Left kidney (tissue), 2 donors: ENCODE measurements around the gene CLASP1. TPM values are rescaled to one million over a fixed set of nuclear protein-coding genes. Genes with fewer than 3 reads are reported as not detected.
"Not testable (repeated sequence)": the region's sequence is repeated elsewhere in the genome, so short reads cannot be mapped to it uniquely, and the experiment has no call there.

Experiments
- DNase-seq: peaks from one replicate; pipeline ENCODE4 v3.0.0-alpha.2; 2013
- polyA plus RNA-seq: library from polyadenylated mRNA; unstranded; fragments of 120-200 nt; gene quantifications from one replicate; pipeline ENCODE4 v1.2.1, GENCODE V29; 2013; ENCODE audit not compliant: insufficient read length

CLASP1 gene
- polyA plus RNA-seq, 1 donor, result 54.6 TPM

GRCh38 chr2:121475811-121476571, 173.3 kb downstream of the CLASP1 start:
- no peak for DNase-seq

DNA sequence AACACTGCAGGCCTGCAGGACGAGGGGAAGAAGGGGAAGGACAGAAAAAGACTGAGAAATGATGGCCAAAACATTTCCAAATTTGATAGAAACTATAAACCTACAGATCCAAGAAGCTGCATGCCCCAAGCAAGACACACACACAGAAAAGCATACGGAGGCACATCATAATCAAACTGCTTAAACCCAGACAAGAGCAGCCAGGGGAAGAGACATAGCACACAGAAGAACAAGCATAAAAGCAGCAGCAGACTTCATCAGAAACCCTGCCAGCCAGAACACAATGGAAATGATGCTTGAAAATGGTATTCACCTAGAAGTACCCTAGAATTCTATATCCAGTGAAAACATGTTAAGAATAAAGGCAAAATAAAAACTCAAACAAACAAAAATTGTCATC, 175.8 kb downstream of the CLASP1 start:
- no peak for DNase-seq

DNA sequence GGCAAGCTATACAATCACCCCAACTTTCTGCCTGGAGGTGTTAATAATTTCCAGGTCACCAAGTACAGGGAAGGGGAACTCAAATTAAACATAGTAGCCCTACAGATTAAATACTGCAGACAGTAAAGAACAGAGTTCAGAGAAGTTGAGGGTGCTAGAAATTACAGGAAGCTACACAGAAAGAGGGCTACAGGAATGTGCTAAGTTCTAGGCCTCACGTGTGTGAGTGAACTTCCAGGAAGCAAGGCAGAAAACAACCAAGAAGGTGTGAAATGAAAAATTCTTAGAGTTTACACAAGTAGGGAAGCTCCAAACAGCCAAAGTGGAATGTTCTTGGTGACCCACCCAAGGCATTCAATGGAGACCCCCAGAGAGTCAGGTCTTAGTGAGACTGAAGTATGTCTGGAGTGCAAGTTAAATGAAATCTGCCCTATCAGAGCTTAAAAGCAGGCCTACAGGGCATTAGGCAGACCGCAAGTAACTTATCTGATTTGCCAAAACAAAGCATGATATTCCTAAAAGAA, 176.7 kb downstream of the CLASP1 start:
- DNase-seq, result no peak

- no peak for DNase-seq
Observed at GRCh38 chr2:121471532-121472469, 177.5 kb downstream of the CLASP1 start.

DNA sequence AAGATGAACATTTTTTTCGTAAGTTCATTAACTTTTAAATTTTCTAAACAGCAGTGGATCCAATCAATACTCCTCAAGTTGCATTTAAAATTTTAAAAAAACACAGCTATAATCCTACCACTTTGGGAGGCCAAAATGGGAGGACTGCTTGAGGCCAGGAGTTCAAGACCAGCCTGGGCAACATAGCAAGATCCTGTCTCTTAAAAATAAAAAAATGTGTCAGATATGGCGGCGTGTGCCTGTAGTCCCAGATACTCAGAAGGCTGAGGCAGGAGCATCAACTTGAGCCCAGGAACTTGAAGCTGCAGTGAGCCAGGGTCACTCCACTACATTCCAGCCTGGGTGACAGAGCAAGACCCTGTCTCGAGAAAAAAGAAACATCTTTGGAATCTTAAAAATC, 178.3 kb downstream of the CLASP1 start:
- DNase-seq, result no peak

DNA sequence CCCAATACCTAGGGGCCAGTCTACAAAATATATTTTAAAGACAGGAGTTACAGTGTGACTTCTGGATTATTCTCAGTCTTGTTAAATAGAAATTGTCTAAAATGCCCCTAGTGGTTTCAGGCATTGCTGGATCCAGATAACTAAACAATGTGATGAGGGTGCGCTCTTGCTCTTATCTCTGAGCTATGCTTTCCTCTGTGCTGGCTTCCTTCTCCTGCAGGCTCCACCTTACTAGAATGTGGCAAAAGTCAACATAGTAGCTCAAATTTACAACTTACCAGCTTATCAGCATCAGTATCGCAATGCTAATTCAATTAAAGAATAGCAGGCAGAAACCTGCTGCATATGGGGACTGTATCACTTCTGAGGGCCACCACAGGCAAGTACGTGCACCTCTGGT, 179.9 kb downstream of the CLASP1 start:
- no peak for DNase-seq

DNA sequence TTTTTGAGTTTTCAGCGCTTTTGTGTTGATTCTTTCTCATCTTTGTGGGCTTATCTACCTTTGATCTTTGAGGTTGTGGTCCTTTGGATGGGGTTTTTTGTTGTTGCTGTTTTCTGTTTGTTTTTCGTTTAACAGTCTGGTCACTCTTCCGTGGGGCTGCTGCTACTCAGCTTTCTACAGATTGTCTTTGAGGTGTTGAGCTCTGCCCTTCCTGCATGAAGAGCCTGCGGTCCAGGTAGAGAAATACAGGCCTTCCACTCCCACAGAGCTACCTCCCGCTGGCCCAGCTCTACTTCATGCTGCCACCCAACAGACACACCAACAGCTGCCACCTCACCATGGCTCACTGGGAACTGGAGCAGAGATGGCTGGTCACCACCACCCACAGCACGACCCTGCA, 180.3 kb downstream of the CLASP1 start:
- DNase-seq, result no peak

DNA sequence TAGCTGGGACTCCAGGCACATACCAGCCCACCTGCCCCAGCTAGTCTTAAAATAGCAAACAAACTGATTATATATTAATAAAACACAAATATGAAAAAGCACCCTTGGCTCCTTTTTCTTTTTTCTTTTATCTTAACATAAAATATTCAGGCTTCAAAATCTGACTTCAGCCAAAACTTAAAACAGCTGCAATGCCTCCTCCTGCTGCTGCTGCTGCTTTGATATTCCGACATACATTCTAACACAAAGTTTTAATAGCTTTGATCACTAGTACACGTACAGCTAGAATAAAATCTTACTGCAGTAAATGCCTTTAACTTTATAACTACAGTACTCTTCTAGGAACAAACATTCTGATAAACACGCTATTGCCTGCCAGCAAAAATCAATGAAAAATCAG, 190.0 kb downstream of the CLASP1 start:
- no peak for DNase-seq

DNA sequence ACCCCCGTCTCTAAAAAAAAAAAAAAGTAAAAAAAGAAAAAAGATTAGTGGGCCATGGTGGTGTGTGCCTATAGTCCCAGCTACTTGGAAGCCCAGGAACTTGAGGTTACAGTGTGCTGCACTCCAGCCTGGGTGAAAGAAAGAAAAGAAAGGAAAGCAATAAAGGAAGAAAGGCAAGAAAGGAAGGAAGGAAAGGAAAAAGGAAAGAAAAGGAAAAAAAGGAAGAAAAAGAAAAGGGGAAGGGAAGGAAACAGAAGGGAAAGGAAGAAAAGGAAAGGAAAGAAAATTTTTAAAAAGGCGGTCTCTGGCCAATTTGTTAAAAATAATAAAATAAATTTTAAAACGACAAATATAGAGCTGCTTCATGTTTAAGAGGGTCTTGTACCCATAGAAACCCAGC, 192.9 kb downstream of the CLASP1 start:
- DNase-seq, result no peak

DNA sequence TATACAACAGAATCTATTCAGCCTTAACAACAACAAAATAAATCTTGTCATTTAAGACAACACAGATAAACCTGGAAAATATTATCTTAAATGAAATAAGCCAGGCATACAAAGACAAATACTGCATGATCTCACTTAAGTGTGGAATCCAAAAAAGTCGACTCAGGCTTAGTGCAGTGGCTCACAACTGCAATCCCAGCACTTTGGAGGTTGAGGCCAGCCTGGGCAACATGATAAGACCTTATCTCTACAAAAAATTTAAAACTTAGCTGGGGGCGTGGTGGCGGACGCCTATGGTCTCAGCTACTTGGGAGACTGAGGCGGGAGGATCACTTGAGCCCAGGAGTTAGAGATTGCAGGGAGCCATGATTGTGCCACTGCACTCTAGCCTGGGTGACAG, 193.8 kb downstream of the CLASP1 start:
- no peak for DNase-seq

- no peak for DNase-seq
Observed at GRCh38 chr2:121454549-121455090, 194.6 kb downstream of the CLASP1 start.

- DNase-seq, result no peak
Observed at GRCh38 chr2:121451398-121451797, 197.9 kb downstream of the CLASP1 start.

GRCh38 chr2:121450301-121450700, 199.0 kb downstream of the CLASP1 start:
- no peak for DNase-seq

DNA sequence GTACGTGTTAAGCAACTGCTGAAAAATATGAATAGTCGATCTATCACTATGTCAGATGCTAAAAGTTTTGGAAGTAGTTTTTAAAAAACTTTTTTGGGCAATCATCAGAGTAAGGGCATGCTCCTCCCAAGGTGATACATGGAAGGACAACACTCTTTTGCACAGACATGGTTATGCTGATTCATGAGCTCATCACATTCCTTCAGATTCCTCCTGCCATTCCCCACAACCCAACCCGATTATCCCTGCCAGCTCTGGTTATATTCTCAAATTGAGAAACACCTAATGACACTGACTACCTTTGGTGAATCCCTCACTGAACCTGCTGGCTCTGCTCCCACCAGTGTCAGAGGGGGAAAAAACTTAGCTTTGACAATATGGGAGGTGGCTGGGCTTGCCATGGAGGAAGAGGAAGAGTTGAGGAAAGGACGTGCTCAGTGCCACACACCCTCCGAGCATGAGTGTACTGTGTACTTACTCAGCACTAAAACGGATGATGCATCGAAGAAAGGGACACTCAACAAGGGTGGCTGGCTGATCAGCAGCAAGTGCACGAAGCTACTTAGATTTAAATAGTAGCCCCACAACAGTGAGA, 202.5 kb downstream of the CLASP1 start:
- DNase-seq, result no peak

DNA sequence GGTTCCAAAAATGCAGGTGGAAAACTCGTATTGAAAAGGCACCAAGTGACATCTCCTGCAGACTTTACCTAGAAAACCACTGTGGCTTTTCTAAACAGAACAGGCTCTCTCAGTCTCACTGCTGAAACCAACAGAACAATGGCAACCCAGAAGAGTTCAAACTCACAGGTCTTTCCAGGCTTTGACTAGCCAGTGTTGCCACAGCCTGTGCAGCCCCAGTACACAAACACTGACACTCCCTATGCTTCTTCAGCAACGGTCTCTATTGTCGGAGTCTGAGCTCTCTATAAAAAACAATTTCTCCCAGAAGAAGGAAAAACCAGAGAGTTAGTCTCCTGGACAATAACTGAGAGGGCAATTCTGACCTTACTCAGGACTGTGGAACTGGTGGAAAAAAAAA, 206.4 kb downstream of the CLASP1 start:
- no peak for DNase-seq

DNA sequence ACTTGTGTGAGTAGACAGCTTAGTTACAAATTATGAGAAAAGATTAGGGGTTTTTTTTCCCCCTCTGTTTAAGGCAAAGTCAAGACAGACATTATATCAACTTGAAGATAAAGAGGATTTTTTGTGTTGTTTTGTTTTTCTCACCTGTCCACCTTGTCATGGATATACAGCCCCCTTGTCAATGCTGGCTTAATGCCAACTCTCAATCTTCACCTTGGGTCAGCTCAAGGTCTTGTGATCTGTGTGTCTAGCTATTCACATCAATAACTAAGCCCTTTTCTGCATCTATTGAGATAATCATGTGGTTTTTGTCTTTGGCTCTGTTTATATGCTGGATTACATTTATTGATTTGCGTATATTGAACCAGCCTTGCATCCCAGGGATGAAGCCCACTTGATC, 211.0 kb downstream of the CLASP1 start:
- DNase-seq, result not testable (repeated sequence)

DNA sequence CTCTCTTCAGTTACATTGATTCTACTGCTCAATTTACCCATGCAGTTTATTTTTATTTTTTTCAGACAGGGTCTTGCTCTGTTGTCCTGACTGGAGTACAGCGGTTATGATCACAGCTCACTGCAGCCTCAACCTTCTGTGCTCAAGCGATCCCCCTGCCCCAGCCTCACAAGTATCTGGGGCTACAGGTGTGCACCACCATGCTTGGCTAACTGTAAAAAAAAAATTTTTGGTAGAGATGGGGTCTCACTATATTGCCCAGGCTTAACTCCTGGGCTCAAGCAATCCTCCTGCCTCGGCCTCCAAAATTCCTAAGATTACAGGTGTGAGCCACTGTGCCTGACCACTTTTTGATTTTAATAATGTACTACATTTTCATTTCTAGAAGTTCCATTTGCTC, 212.3 kb downstream of the CLASP1 start:
- no peak for DNase-seq

DNA sequence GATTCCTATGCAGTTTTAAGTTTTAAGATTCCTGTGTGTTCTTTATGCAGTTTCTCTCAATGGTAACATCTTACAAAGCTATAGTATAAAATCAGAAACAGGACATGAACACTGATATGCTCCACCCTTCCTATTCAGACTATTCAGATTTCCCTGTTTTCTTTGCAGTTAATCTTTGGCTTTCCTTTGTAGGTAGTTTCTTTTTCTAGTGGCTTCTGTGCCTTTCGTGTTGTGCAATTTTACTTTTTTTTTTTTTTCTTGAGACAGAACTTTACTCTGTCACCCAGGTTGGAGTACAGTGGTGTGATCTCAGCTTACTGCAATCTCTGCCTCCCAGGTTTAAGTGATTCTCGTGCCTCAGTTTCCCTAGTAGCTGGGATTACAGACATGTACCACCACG, 213.5 kb downstream of the CLASP1 start:
- DNase-seq, result no peak

DNA sequence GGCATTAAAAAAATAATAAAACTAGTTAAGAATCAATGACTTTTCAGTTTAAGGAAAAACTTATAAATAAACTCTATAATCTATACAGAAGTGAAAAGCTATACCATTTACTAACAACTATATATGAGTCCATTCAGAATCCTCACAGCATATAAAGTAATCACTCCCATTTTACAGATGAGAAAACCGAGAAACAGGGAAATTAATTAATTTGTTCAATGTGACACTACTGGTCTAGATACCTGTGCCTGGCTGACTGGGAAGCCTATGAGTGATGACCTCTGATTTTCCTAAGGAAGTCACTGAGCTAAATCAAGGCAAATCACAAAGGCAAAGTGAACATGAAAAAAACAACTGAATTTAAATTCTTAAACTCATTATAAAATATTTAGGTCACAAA, 218.0 kb downstream of the CLASP1 start:
- no peak for DNase-seq

GRCh38 chr2:121429927-121430520, 219.2 kb downstream of the CLASP1 start:
- DNase-seq, result no peak

- DNase-seq, result no peak
Observed at GRCh38 chr2:121429119-121429903, 220.0 kb downstream of the CLASP1 start.
